ENCODE data around the gene DMD. TPM values are rescaled to one million over a fixed set of nuclear protein-coding genes. Genes with fewer than 3 reads are reported as not detected.

The DMD gene
- polyA plus RNA-seq, 2 of the 4 experiments (the other 2 are of a cell fraction) = 0.03 TPM; not detected in 1

DNA sequence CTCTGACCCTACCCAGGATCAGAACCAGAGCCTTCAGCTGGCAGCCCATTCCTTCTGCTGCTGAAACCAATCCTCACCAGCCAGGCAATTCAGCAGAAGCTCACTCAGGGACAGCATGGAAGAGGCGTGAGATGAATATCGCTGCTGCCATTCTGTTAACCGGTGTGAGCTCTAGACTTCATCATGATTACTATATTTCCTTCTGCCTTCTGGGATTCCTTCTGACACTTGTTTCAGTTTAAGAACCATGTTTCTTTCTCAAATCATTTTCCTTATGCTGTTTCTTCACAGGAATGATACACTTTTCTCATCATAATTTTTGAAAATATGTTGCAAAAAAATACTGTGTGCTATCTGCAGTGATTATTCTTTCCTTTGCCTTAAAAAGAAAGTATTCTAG lies 1666.2 kb downstream of the DMD start:
- H3K4me3 ChIP-seq = no peak overlapping the region
- FAIRE-seq (no peak), DNase-seq (ENCODE audit: low read depth in 1 of 2, low spot score in 1 of 2) (no peak), ATAC-seq (no peak)
- no peaks in the 10 kb centered on the region for H3K4me1 ChIP-seq
- no peak overlapping the region for H3K27ac ChIP-seq
- H3K4me2 ChIP-seq = no peak overlapping the region
- H3K9me3 ChIP-seq = no peaks in the 10 kb centered on the region
- POLR2A ChIA-PET = no interaction called here
- CTCF ChIA-PET = no interaction called here
- 7% methylated on average over 3 of the region's 3 CpGs for WGBS (ENCODE audit: missing lambda C conversion rate)
- TF ChIP-seq MAZ (IDR thresholded peaks at IDR 0.05; ENCODE audit: borderline replicate concordance, low read depth, low read length) (no peak), HOXB5 (CRISPR knock-in tag; IDR thresholded peaks at IDR 0.05) (no peak), CBX8 (IDR thresholded peaks at IDR 0.05) (no peak), POLR2A (IDR thresholded peaks at IDR 0.05; ENCODE audit: low read length) (no peak), TP53 (CRISPR knock-in tag; IDR thresholded peaks at IDR 0.05) (no peak)

DNA sequence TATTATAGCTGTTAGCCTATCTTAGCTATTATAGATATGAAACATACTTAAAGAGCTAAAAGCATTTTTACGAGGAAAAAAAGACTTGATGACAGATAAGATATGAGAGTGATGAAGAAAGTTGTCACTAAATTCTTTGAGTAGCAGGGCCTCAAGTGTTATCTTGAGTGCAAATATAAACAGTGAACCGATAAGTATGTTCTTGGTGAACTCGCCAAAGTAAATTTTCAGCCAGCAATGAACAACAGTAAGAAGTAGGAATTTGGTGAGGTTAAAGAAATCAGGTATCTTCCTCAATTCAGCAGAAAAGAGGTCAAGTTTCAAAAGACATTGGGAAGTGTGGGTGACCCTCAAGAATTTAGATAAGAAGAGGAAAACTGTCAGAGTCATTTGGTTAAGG lies 1667.7 kb downstream of the DMD start:
- Histone ChIP-seq H3K4me3 (no peak overlapping the region), H3K27ac (no peak overlapping the region), H3K9me3 (no peaks in the 10 kb centered on the region), H3K4me2 (no peak overlapping the region), H3K4me1 (no peaks in the 10 kb centered on the region)
- TF ChIP-seq ZFP36 (IDR thresholded peaks at IDR 0.05; ENCODE audit: borderline replicate concordance, partially characterized antibody) (no peak), NR3C1 (IDR thresholded peaks at IDR 0.05) (no peak), CBX8 (IDR thresholded peaks at IDR 0.05) (no peak)
- ChIA-PET CTCF (no interaction called here), POLR2A (no interaction called here)
- 8% methylated on average over 3 of the region's 3 CpGs for WGBS (ENCODE audit: missing lambda C conversion rate)
- DNase-seq (ENCODE audit: low read depth in 1 of 2, low spot score in 1 of 2) (no peak), FAIRE-seq (no peak), ATAC-seq (no peak)

DNA sequence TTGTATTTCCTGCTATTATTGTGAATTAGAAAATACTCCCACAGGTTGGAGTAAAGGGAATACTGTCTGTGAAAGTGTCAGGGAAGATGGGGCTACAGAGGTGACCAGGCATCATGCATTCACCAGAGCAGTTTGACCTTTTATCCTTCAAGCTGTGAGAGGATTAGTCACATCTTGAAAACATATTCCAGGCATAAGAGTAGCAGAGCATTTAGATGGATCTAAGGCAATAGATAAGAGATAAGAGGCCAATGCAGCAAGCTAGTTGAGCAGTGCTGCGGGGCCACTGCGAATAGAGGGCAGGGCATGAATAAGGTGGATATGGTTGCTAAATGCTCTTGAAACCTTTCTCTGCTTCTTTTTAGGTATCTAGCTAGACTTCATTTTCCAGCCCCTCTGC lies 1668.8 kb downstream of the DMD start:
- ATAC-seq (no peak), FAIRE-seq (no peak), DNase-seq (ENCODE audit: low read depth in 1 of 2, low spot score in 1 of 2) (no peak)
- ChIA-PET POLR2A (no interaction called here), CTCF (no interaction called here)
- Histone ChIP-seq H3K4me1 (no peaks in the 10 kb centered on the region), H3K4me2 (no peak overlapping the region), H3K4me3 (no peak overlapping the region), H3K27ac (no peak overlapping the region), H3K9me3 (no peaks in the 10 kb centered on the region)
- 97% methylated on average over 2 of the region's 2 CpGs for whole genome bisulfite sequencing (ENCODE audit: missing lambda C conversion rate)
- no peak for TF ChIP-seq HDAC2 (IDR thresholded peaks at IDR 0.05)
- no peak for TF ChIP-seq ZSCAN20 (CRISPR knock-in tag; IDR thresholded peaks at IDR 0.05)
- TF ChIP-seq, protein P1, sequence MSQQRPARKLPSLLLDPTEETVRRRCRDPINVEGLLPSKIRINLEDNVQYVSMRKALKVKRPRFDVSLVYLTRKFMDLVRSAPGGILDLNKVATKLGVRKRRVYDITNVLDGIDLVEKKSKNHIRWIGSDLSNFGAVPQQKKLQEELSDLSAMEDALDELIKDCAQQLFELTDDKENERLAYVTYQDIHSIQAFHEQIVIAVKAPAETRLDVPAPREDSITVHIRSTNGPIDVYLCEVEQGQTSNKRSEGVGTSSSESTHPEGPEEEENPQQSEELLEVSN (IDR thresholded peaks at IDR 0.05; ENCODE audit: borderline replicate concordance, low read depth) = no peak
- TF ChIP-seq SREBF2 (IDR thresholded peaks at IDR 0.05) = no peak
- no peak for TF ChIP-seq FOXS1 (CRISPR knock-in tag; IDR thresholded peaks at IDR 0.05)
- TF ChIP-seq ZC3H11A (IDR thresholded peaks at IDR 0.05) = no peak
- TF ChIP-seq ESRRA (IDR thresholded peaks at IDR 0.05; ENCODE audit: borderline replicate concordance, low read length) = no peak
- TF ChIP-seq EP300 (IDR thresholded peaks at IDR 0.05) = no peak
- no peak for TF ChIP-seq RNF2 (IDR thresholded peaks at IDR 0.05; ENCODE audit: borderline replicate concordance, low read depth)
- no peak for TF ChIP-seq ZNF302 (CRISPR knock-in tag; IDR thresholded peaks at IDR 0.05)
- no peak for TF ChIP-seq HOXB5 (CRISPR knock-in tag; IDR thresholded peaks at IDR 0.05)
- TF ChIP-seq CBX8 (IDR thresholded peaks at IDR 0.05) = no peak
- no peak for TF ChIP-seq KDM5A (IDR thresholded peaks at IDR 0.05)
- no peak for TF ChIP-seq CHD2 (IDR thresholded peaks at IDR 0.05; ENCODE audit: low read length, partially characterized antibody)
- TF ChIP-seq, protein P2, sequence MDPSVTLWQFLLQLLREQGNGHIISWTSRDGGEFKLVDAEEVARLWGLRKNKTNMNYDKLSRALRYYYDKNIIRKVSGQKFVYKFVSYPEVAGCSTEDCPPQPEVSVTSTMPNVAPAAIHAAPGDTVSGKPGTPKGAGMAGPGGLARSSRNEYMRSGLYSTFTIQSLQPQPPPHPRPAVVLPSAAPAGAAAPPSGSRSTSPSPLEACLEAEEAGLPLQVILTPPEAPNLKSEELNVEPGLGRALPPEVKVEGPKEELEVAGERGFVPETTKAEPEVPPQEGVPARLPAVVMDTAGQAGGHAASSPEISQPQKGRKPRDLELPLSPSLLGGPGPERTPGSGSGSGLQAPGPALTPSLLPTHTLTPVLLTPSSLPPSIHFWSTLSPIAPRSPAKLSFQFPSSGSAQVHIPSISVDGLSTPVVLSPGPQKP (IDR thresholded peaks at IDR 0.05; ENCODE audit: low read depth, low read length) = no peak
- TF ChIP-seq NPAS2 (CRISPR knock-in tag; IDR thresholded peaks at IDR 0.05; ENCODE audit: borderline replicate concordance) = no peak
- no peak for TF ChIP-seq KDM1A (IDR thresholded peaks at IDR 0.05; ENCODE audit: low read depth)
- no peak for TF ChIP-seq SMC3 (IDR thresholded peaks at IDR 0.05)

DNA sequence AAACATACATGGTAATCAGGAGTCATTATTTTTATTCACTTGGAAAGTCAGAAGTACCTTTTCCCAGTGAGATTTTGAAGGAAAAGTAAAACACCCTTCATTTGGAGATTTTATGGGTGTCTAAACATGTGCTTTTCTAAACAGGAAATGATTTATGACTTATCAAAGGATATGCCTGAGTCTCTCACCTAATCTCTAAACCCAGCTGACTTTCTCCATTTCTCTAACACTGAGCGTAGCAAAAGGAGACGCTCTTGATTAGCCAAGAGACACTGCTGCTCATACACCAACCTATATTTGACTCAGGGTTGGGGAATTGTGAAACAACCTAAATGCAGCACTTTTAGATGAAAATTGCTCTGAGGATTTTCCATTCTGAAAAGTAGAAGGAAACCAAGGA lies 1671.0 kb downstream of the DMD start:
- WGBS (ENCODE audit: missing lambda C conversion rate) = 0% methylated on average over 2 of the region's 2 CpGs
- FAIRE-seq (peak; percentile 96), ATAC-seq (no peak), DNase-seq (ENCODE audit: low read depth in 1 of 2, low spot score in 1 of 2) (no peak)
- POLR2A ChIA-PET = no interaction called here
- CTCF ChIA-PET = no interaction called here
- Histone ChIP-seq H3K27ac (no peak overlapping the region), H3K4me1 (no peaks in the 10 kb centered on the region), H3K4me3 (no peak overlapping the region), H3K9me3 (no peaks in the 10 kb centered on the region), H3K4me2 (no peak overlapping the region)
- TF ChIP-seq, protein P3, sequence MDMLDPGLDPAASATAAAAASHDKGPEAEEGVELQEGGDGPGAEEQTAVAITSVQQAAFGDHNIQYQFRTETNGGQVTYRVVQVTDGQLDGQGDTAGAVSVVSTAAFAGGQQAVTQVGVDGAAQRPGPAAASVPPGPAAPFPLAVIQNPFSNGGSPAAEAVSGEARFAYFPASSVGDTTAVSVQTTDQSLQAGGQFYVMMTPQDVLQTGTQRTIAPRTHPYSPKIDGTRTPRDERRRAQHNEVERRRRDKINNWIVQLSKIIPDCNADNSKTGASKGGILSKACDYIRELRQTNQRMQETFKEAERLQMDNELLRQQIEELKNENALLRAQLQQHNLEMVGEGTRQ (IDR thresholded peaks at IDR 0.05) = no peak
- TF ChIP-seq ZFP36 (IDR thresholded peaks at IDR 0.05; ENCODE audit: borderline replicate concordance, partially characterized antibody) (no peak), GATA3 (IDR thresholded peaks at IDR 0.05; ENCODE audit: borderline replicate concordance) (no peak), TFCP2L1 (CRISPR knock-in tag; IDR thresholded peaks at IDR 0.05) (no peak), EHF (CRISPR knock-in tag; IDR thresholded peaks at IDR 0.05) (no peak), RAD21 (conservative IDR thresholded peaks at IDR 0.05 in 1 of 2, IDR thresholded peaks at IDR 0.05 in 1 of 2) (no peak), JUN (IDR thresholded peaks at IDR 0.05) (no peak), RARB (CRISPR knock-in tag; IDR thresholded peaks at IDR 0.05) (no peak)
- TF ChIP-seq, protein P4, sequence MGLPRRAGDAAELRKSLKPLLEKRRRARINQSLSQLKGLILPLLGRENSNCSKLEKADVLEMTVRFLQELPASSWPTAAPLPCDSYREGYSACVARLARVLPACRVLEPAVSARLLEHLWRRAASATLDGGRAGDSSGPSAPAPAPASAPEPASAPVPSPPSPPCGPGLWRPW (IDR thresholded peaks at IDR 0.05) = no peak
- TF ChIP-seq, protein P5, sequence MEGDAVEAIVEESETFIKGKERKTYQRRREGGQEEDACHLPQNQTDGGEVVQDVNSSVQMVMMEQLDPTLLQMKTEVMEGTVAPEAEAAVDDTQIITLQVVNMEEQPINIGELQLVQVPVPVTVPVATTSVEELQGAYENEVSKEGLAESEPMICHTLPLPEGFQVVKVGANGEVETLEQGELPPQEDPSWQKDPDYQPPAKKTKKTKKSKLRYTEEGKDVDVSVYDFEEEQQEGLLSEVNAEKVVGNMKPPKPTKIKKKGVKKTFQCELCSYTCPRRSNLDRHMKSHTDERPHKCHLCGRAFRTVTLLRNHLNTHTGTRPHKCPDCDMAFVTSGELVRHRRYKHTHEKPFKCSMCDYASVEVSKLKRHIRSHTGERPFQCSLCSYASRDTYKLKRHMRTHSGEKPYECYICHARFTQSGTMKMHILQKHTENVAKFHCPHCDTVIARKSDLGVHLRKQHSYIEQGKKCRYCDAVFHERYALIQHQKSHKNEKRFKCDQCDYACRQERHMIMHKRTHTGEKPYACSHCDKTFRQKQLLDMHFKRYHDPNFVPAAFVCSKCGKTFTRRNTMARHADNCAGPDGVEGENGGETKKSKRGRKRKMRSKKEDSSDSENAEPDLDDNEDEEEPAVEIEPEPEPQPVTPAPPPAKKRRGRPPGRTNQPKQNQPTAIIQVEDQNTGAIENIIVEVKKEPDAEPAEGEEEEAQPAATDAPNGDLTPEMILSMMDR (IDR thresholded peaks at IDR 0.05) = no peak

Measured in A549 (cell line).